H9 (cell line): ENCODE results near the gene EML4. TPM values are rescaled to one million over a fixed set of nuclear protein-coding genes. Genes with fewer than 3 reads are reported as not detected.

Source experiments
- DNase-seq: peaks from one replicate; pipeline ENCODE4 v3.0.0-alpha.2; 2017
- H2AFZ ChIP-seq: one replicate; pipeline ENCODE4 v1.6.1; 2013; ENCODE audit warnings: mild to moderate bottlenecking, low read length, control low read depth, moderate library complexity
- H2AK5ac ChIP-seq: 2 replicates; pipeline ENCODE4 v1.6.1; 2013; ENCODE audit warnings: low read length, control low read depth, mixed read lengths; ENCODE audit not compliant: insufficient read length
- H2BK120ac ChIP-seq: one replicate; pipeline ENCODE4 v1.6.1; 2013; ENCODE audit warnings: low read depth, mild to moderate bottlenecking, low read length, control low read depth, inconsistent platforms; ENCODE audit not compliant: poor library complexity, severe bottlenecking
- H2BK12ac ChIP-seq: 2 replicates; pipeline ENCODE4 v1.6.1; 2013; ENCODE audit warnings: low read length, control low read depth, mixed read lengths, low read depth; ENCODE audit not compliant: insufficient read length
- H2BK15ac ChIP-seq: 2 replicates; pipeline ENCODE4 v1.6.1; 2013; ENCODE audit warnings: low read depth, low read length, control low read depth
- H2BK20ac ChIP-seq: one replicate; pipeline ENCODE4 v1.6.1; 2013; ENCODE audit warnings: low read depth, mild to moderate bottlenecking, low read length, control low read depth, inconsistent platforms; ENCODE audit not compliant: poor library complexity, severe bottlenecking
- H2BK5ac ChIP-seq: 2 replicates; pipeline ENCODE4 v1.6.1; 2013; ENCODE audit warnings: low read length, control low read depth, mixed read lengths; ENCODE audit not compliant: insufficient read length
- H3K14ac ChIP-seq: 2 replicates; pipeline ENCODE4 v1.6.1; 2013; ENCODE audit warnings: low read length, control low read depth; ENCODE audit not compliant: insufficient read depth
- H3K18ac ChIP-seq: 2 replicates; pipeline ENCODE4 v1.6.1; 2013; ENCODE audit warnings: low read depth, mild to moderate bottlenecking, mixed read lengths, low read length, control low read depth; ENCODE audit not compliant: insufficient read length
- H3K23ac ChIP-seq: 2 replicates; pipeline ENCODE4 v1.6.1; 2013; ENCODE audit warnings: low read length, control low read depth, mixed read lengths, low read depth; ENCODE audit not compliant: insufficient read length
- H3K23me2 ChIP-seq: 2 replicates; pipeline ENCODE4 v1.6.1; 2013; ENCODE audit warnings: low read depth, mild to moderate bottlenecking, mixed read lengths, low read length, control low read depth; ENCODE audit not compliant: insufficient read length, poor library complexity, severe bottlenecking
- H3K27ac ChIP-seq: 2 replicates; pipeline ENCODE4 v1.5.1; 2013; ENCODE audit warnings: low read length, control low read depth, mixed read lengths, low read depth; ENCODE audit not compliant: insufficient read length
- H3K27me3 ChIP-seq: 2 replicates; pipeline ENCODE4 v1.6.1; 2013; ENCODE audit warnings: low read length, control low read depth, inconsistent platforms; ENCODE audit not compliant: insufficient read depth
- H3K4ac ChIP-seq: 2 replicates; pipeline ENCODE4 v1.6.1; 2013; ENCODE audit warnings: low read depth, mild to moderate bottlenecking, control low read depth, inconsistent platforms, low read length, moderate library complexity
- H3K4me1 ChIP-seq: 2 replicates; pipeline ENCODE4 v1.6.1; 2013; ENCODE audit warnings: low read length, control low read depth, inconsistent platforms; ENCODE audit not compliant: insufficient read depth
- H3K4me2 ChIP-seq: 2 replicates; pipeline ENCODE4 v1.6.1; 2013; ENCODE audit warnings: low read length, control low read depth, mixed read lengths; ENCODE audit not compliant: insufficient read length, insufficient read depth
- H3K56ac ChIP-seq: 2 replicates; pipeline ENCODE4 v1.6.1; 2013; ENCODE audit warnings: low read depth, mild to moderate bottlenecking, mixed read lengths, low read length, control low read depth; ENCODE audit not compliant: insufficient read length
- H3K79me1 ChIP-seq: 2 replicates; pipeline ENCODE4 v1.6.1; 2013; ENCODE audit warnings: low read depth, mild to moderate bottlenecking, moderate library complexity, low read length, control low read depth, inconsistent platforms; ENCODE audit not compliant: insufficient read depth, poor library complexity, severe bottlenecking
- H3K79me2 ChIP-seq: 2 replicates; pipeline ENCODE4 v1.6.1; 2013; ENCODE audit warnings: low read length, control low read depth, inconsistent platforms; ENCODE audit not compliant: insufficient read depth
- H3K9ac ChIP-seq: 2 replicates; pipeline ENCODE4 v1.6.1; 2013; ENCODE audit warnings: low read length, control low read depth, mixed read lengths; ENCODE audit not compliant: insufficient read length; ENCODE audit errors: extremely low read depth
- H3K9me3 ChIP-seq: one replicate; pipeline ENCODE4 v1.6.1; 2013; ENCODE audit warnings: low read depth, low read length, inconsistent platforms; ENCODE audit not compliant: control insufficient read depth
- H3T11ph ChIP-seq: one replicate; pipeline ENCODE4 v1.6.1; 2013; ENCODE audit warnings: mild to moderate bottlenecking, low read length, control low read depth, inconsistent platforms
- H4K20me1 ChIP-seq: one replicate; pipeline ENCODE4 v1.6.1; 2013; ENCODE audit not compliant: control insufficient read depth, insufficient read length, insufficient read depth
- H4K5ac ChIP-seq: 2 replicates; pipeline ENCODE4 v1.6.1; 2013; ENCODE audit warnings: low read depth, mild to moderate bottlenecking, mixed read lengths, low read length, control low read depth; ENCODE audit not compliant: insufficient read length
- H4K8ac ChIP-seq: replicated peaks from 2 replicates; pipeline ENCODE4 v1.6.1; 2013; ENCODE audit warnings: low read length, control low read depth, mixed read lengths, low read depth; ENCODE audit not compliant: insufficient read length
- H4K91ac ChIP-seq: 2 replicates; pipeline ENCODE4 v1.6.1; 2013; ENCODE audit warnings: low read depth, mild to moderate bottlenecking, moderate library complexity, mixed read lengths, low read length, control low read depth; ENCODE audit not compliant: insufficient read length
- H3K27ac Mint-ChIP-seq, 3 experiments: 2 replicates in 2 of 3; 3 replicates in 1 of 3; pipeline ENCODE4 v1.8.0; 2020 to 2021; ENCODE audit warnings: mixed read lengths in 3 of 3, mild to moderate bottlenecking in 1 of 3, moderate library complexity in 1 of 3
- H3K27me3 Mint-ChIP-seq: 2 replicates; pipeline ENCODE4 v1.8.0; 2021; ENCODE audit warnings: low read depth, mild to moderate bottlenecking, moderate library complexity, mixed read lengths
- H3K36me3 Mint-ChIP-seq, 3 experiments: 2 replicates in 2 of 3; 3 replicates in 1 of 3; pipeline ENCODE4 v1.8.0; 2020 to 2021; ENCODE audit warnings: low read depth in 3 of 3, mixed read lengths in 3 of 3; ENCODE audit not compliant: insufficient read depth in 1 of 3
- H3K4me1 Mint-ChIP-seq, 2 experiments: 2 replicates each; pipeline ENCODE4 v1.8.0; 2020; ENCODE audit warnings: mixed read lengths in 2 of 2
- H3K4me3 Mint-ChIP-seq, 2 experiments: 2 replicates in 1 of 2; 3 replicates in 1 of 2; pipeline ENCODE4 v1.8.0; 2020 to 2021; ENCODE audit warnings: mild to moderate bottlenecking in 2 of 2, mixed read lengths in 2 of 2, moderate library complexity in 1 of 2
- H3K9me3 Mint-ChIP-seq, 2 experiments: 2 replicates in 1 of 2; 3 replicates in 1 of 2; pipeline ENCODE4 v1.8.0; 2020; ENCODE audit warnings: mild to moderate bottlenecking in 2 of 2, mixed read lengths in 2 of 2, moderate library complexity in 1 of 2
- total RNA-seq: library from RNA; stranded (reverse); gene quantifications from 2 replicates; pipeline ENCODE4 v1.2.1, GENCODE V29; 2021
- TF ChIP-seq, protein P1 (sequence below): fragments of 200-600 bp; sonication (generic); conservative IDR thresholded peaks from 3 replicates; pipeline ENCODE4 v1.8.0; 2021; ENCODE audit warnings: antibody characterized with exemption, mild to moderate bottlenecking

EML4 gene
- total RNA-seq, 1 experiment from 2014 or later, result 68.6 TPM

DNA sequence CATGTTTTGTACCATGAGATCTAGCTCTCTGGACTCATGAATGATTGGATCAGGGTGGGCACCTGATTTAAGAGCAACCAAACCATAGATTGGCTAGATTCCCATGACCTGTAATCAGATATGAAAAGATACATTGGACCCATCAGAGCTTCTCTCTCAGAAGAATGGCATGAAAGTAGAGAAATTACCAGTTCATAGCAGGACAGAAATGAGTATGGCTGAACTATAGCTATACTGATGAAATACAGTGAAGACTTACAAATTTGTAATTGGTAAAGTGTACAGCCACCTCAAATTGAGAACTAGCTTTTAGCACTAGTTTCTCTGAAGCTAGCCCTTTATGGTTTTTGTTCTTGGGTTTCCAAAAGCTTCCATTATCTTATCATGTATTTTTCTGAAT is 19.0 kb upstream of the EML4 start:
- Histone ChIP-seq H3K9ac (no peak overlapping the region), H3K23ac (no peak overlapping the region), H3K79me1 (no peaks in the 10 kb centered on the region), H4K91ac (no peak overlapping the region), H3K18ac (no peak overlapping the region), H2BK15ac (no peak overlapping the region), H4K5ac (no peak overlapping the region), H2AFZ (no peak overlapping the region), H3K27ac (no peak overlapping the region), H3K27me3 (no peaks in the 10 kb centered on the region), H3K9me3 (no peaks in the 10 kb centered on the region), H3K4me2 (no peak overlapping the region), H2BK120ac (no peak overlapping the region), H3K4me1 (no peaks in the 10 kb centered on the region), H3K23me2 (no peaks in the 10 kb centered on the region), H3T11ph (no peak overlapping the region), H3K56ac (no peak overlapping the region), H4K20me1 (no peaks in the 10 kb centered on the region), H4K8ac (no peak overlapping the region), H3K14ac (no peak overlapping the region), H2BK12ac (no peak overlapping the region), H3K79me2 (no peaks in the 10 kb centered on the region), H2BK5ac (no peak overlapping the region), H2BK20ac (no peak overlapping the region), H2AK5ac (no peak overlapping the region), H3K4ac (no peak overlapping the region)
- Mint-ChIP-seq H3K27ac (no peak overlapping the region), H3K9me3 (no peaks in the 10 kb centered on the region), H3K36me3 (no peaks in the 10 kb centered on the region; a peak in 1 of 7 replicates), H3K27me3 (no peaks in the 10 kb centered on the region), H3K4me3 (no peak overlapping the region), H3K4me1 (peaks cover 8 to 10% of the 10 kb centered on the region in 2 experiments)
- TF ChIP-seq, protein P1, sequence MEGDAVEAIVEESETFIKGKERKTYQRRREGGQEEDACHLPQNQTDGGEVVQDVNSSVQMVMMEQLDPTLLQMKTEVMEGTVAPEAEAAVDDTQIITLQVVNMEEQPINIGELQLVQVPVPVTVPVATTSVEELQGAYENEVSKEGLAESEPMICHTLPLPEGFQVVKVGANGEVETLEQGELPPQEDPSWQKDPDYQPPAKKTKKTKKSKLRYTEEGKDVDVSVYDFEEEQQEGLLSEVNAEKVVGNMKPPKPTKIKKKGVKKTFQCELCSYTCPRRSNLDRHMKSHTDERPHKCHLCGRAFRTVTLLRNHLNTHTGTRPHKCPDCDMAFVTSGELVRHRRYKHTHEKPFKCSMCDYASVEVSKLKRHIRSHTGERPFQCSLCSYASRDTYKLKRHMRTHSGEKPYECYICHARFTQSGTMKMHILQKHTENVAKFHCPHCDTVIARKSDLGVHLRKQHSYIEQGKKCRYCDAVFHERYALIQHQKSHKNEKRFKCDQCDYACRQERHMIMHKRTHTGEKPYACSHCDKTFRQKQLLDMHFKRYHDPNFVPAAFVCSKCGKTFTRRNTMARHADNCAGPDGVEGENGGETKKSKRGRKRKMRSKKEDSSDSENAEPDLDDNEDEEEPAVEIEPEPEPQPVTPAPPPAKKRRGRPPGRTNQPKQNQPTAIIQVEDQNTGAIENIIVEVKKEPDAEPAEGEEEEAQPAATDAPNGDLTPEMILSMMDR, result no peak
- DNase-seq, result no peak
